K562 (cell line): ENCODE data around the gene SH3GLB2. TPM values are rescaled to one million over a fixed set of nuclear protein-coding genes. Genes with fewer than 3 reads are reported as not detected.

ENCODE experiments used
- DMBX1 ChIP-seq: fragments of 250-450 bp; sonication (Bioruptor Pico); IDR thresholded peaks from 2 replicates; pipeline ENCODE4 v1.8.0; 2022; ENCODE audit warnings: inconsistent platforms, mild to moderate bottlenecking, moderate library complexity, borderline replicate concordance
- HDAC6 ChIP-seq: IDR thresholded peaks from 2 replicates; pipeline ENCODE4 v1.6.1; 2012; ENCODE audit warnings: low read depth, mild to moderate bottlenecking, control low read depth, inconsistent platforms, low read length, moderate library complexity
- MCM3 ChIP-seq: fragments of 450-650 bp; IDR thresholded peaks from 2 replicates; pipeline ENCODE4 v1.6.1; 2016
- MITF ChIP-seq: IDR thresholded peaks from 2 replicates; pipeline ENCODE4 v1.6.1; 2014; ENCODE audit warnings: antibody characterized with exemption
- PTTG1 ChIP-seq: fragments of 450-650 bp; IDR thresholded peaks from 2 replicates; pipeline ENCODE4 v1.6.1; 2016; ENCODE audit warnings: low read depth, mild to moderate bottlenecking, missing genetic modification characterization, missing compliant biosample characterization
- SMARCB1 ChIP-seq: IDR thresholded peaks from 2 replicates; pipeline ENCODE4 v1.6.1; 2011; ENCODE audit warnings: improper control_type of control experiment, low read depth; ENCODE audit not compliant: insufficient read length
- TAF9B ChIP-seq: fragments of 450-650 bp; IDR thresholded peaks from 2 replicates; pipeline ENCODE4 v1.6.1; 2018; ENCODE audit warnings: mild to moderate bottlenecking; ENCODE audit not compliant: partially characterized antibody
- ZNF165 ChIP-seq: fragments of 250-450 bp; sonication (Bioruptor Pico); IDR thresholded peaks from 2 replicates; pipeline ENCODE4 v1.4.0; 2020; ENCODE audit warnings: borderline replicate concordance
- ZNF282 ChIP-seq: sonication (generic); formaldehyde crosslinking; IDR thresholded peaks from 2 replicates; pipeline ENCODE4 v1.8.1; 2023; ENCODE audit warnings: missing genetic modification reagents
- polyA plus RNA-seq, 8 experiments: library from polyadenylated mRNA; depleted of rRNA in 4 of 8; stranded (reverse) in 5 of 8; unstranded in 3 of 8; fragments of >200 nt; fragmentation: Nextera tagmentation in 2 of 8; fragmentation: Illumina TruSeq in 1 of 8; extraction: Ambion mirVana in 2 of 8; extraction: Trizol in 1 of 8; gene quantifications; 2 replicates each; pipeline versions ENCODE4 v1.2.1 to v1.2.3, GENCODE V29; 2011 to 2014; ENCODE audit warnings: inconsistent platforms in 1 of 8, missing spikeins in 1 of 8
- total RNA-seq, 7 experiments: library from RNA; depleted of rRNA in 6 of 7; stranded (reverse); fragments of >200 nt in 6 of 7; fragmentation: Illumina TruSeq in 2 of 7; extraction: Trizol in 2 of 7; gene quantifications; 2 replicates each; pipeline versions ENCODE4 v1.2.1 to v1.2.3, GENCODE V29; 2011 to 2021; ENCODE audit warnings: low replicate concordance in 1 of 7
- TF ChIP-seq, protein P1 (sequence below): fragments of 200-800 bp; sonication (Bioruptor generic); IDR thresholded peaks from 2 replicates; pipeline ENCODE4 v1.6.1; 2016; ENCODE audit warnings: missing genetic modification characterization, missing compliant biosample characterization
- TF ChIP-seq, protein P2 (sequence below): fragments of 250-450 bp; sonication (Bioruptor Pico); IDR thresholded peaks from 2 replicates; pipeline ENCODE4 v1.8.0; 2021; ENCODE audit warnings: borderline replicate concordance, mild to moderate bottlenecking, moderate library complexity; ENCODE audit not compliant: poor library complexity, severe bottlenecking
- TF ChIP-seq, protein P3 (sequence below): sonication (generic); formaldehyde crosslinking; IDR thresholded peaks from 2 replicates; pipeline ENCODE4 v1.8.1; 2023; ENCODE audit warnings: mild to moderate bottlenecking, missing genetic modification reagents
- TF ChIP-seq, protein P4 (sequence below): fragments of 200-800 bp; sonication (Bioruptor generic); IDR thresholded peaks from 2 replicates; pipeline ENCODE4 v1.6.1; 2017; ENCODE audit warnings: missing genetic modification characterization, missing compliant biosample characterization

The SH3GLB2 gene
- total and polyA plus RNA-seq, 9 of the 15 experiments (the other 6 are each of a cell fraction or from before 2014, with no cell fraction given), result 0.20 to 118 (median 58.8) TPM

- TF ChIP-seq PTTG1 (tag), result no peak
- TF ChIP-seq MITF, result no peak
- no peak for TF ChIP-seq HDAC6
- TF ChIP-seq ZNF282 (CRISPR knock-in tag), result no peak
- TF ChIP-seq, protein P1, sequence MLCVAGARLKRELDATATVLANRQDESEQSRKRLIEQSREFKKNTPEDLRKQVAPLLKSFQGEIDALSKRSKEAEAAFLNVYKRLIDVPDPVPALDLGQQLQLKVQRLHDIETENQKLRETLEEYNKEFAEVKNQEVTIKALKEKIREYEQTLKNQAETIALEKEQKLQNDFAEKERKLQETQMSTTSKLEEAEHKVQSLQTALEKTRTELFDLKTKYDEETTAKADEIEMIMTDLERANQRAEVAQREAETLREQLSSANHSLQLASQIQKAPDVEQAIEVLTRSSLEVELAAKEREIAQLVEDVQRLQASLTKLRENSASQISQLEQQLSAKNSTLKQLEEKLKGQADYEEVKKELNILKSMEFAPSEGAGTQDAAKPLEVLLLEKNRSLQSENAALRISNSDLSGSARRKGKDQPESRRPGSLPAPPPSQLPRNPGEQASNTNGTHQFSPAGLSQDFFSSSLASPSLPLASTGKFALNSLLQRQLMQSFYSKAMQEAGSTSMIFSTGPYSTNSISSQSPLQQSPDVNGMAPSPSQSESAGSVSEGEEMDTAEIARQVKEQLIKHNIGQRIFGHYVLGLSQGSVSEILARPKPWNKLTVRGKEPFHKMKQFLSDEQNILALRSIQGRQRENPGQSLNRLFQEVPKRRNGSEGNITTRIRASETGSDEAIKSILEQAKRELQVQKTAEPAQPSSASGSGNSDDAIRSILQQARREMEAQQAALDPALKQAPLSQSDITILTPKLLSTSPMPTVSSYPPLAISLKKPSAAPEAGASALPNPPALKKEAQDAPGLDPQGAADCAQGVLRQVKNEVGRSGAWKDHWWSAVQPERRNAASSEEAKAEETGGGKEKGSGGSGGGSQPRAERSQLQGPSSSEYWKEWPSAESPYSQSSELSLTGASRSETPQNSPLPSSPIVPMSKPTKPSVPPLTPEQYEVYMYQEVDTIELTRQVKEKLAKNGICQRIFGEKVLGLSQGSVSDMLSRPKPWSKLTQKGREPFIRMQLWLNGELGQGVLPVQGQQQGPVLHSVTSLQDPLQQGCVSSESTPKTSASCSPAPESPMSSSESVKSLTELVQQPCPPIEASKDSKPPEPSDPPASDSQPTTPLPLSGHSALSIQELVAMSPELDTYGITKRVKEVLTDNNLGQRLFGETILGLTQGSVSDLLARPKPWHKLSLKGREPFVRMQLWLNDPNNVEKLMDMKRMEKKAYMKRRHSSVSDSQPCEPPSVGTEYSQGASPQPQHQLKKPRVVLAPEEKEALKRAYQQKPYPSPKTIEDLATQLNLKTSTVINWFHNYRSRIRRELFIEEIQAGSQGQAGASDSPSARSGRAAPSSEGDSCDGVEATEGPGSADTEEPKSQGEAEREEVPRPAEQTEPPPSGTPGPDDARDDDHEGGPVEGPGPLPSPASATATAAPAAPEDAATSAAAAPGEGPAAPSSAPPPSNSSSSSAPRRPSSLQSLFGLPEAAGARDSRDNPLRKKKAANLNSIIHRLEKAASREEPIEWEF (CRISPR knock-in tag), result no peak
- TF ChIP-seq TAF9B, result no peak
- TF ChIP-seq ZNF165 (CRISPR knock-in tag), result no peak
- TF ChIP-seq, protein P2, sequence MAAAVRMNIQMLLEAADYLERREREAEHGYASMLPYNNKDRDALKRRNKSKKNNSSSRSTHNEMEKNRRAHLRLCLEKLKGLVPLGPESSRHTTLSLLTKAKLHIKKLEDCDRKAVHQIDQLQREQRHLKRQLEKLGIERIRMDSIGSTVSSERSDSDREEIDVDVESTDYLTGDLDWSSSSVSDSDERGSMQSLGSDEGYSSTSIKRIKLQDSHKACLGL (CRISPR knock-in tag), result no peak
- no peak for TF ChIP-seq SMARCB1
- no peak for TF ChIP-seq DMBX1 (CRISPR knock-in tag)
- TF ChIP-seq, protein P3, sequence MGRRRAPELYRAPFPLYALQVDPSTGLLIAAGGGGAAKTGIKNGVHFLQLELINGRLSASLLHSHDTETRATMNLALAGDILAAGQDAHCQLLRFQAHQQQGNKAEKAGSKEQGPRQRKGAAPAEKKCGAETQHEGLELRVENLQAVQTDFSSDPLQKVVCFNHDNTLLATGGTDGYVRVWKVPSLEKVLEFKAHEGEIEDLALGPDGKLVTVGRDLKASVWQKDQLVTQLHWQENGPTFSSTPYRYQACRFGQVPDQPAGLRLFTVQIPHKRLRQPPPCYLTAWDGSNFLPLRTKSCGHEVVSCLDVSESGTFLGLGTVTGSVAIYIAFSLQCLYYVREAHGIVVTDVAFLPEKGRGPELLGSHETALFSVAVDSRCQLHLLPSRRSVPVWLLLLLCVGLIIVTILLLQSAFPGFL, result no peak
- TF ChIP-seq, protein P4, sequence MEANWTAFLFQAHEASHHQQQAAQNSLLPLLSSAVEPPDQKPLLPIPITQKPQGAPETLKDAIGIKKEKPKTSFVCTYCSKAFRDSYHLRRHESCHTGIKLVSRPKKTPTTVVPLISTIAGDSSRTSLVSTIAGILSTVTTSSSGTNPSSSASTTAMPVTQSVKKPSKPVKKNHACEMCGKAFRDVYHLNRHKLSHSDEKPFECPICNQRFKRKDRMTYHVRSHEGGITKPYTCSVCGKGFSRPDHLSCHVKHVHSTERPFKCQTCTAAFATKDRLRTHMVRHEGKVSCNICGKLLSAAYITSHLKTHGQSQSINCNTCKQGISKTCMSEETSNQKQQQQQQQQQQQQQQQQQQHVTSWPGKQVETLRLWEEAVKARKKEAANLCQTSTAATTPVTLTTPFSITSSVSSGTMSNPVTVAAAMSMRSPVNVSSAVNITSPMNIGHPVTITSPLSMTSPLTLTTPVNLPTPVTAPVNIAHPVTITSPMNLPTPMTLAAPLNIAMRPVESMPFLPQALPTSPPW (CRISPR knock-in tag), result peak; percentile 21; the same call in 1 of the 2 replicates
- no peak for TF ChIP-seq MCM3
Measured at GRCh38 chr9:129026442-129027223, 1.5 kb downstream of the SH3GLB2 start (continued).
